Measurements from ENCODE around the gene CDK14. TPM values are rescaled to one million over a fixed set of nuclear protein-coding genes. Genes with fewer than 3 reads are reported as not detected.

The CDK14 gene
- polyA plus RNA-seq, 1 donor from 2014 or later: 25.1 TPM

DNA sequence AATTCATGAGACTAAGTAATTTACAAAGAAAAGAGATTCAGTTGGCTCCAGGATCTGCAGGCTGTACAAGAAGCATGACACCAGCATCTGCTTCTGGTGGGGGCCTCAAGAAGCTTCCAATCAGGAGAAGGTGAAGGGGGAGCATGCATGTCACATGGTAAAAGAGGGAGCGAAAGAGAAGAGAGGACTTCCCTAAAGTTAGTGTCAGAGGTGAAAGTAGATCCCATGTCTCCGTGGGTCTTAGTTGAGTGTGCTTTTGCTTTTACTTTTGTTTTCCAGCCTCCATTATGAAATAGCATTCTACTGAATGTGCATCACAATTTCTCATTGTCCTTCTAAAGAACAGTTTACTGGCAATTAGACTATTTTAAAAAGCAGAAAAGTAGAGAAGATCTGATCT lies 454.6 kb downstream of the CDK14 start:
- Histone ChIP-seq H3K9ac (ENCODE audit: low read length) (no peak overlapping the region), H2AFZ (ENCODE audit: low read depth, low read length) (no peak overlapping the region), H3K27ac (ENCODE audit: low read length) (no peak overlapping the region), H3K4me3 (ENCODE audit: low read length) (no peak overlapping the region), H3K36me3 (ENCODE audit: insufficient read depth, low read length) (no peaks in the 10 kb centered on the region), H3K9me2 (ENCODE audit: insufficient read depth, low read length) (no peaks in the 10 kb centered on the region), H3K27me3 (ENCODE audit: insufficient read depth, low read depth, low read length) (no peaks in the 10 kb centered on the region), H3F3A (ENCODE audit: insufficient read depth, low read length, poor library complexity, severe bottlenecking) (no peaks in the 10 kb centered on the region), H3K4me2 (ENCODE audit: low read length) (no peak overlapping the region), H4K20me1 (ENCODE audit: insufficient read depth) (no peaks in the 10 kb centered on the region), H3K79me2 (replicated peaks; ENCODE audit: insufficient read depth, low read length) (no peaks in the 10 kb centered on the region), H3K9me3 (ENCODE audit: low read length) (no peaks in the 10 kb centered on the region)
- TF ChIP-seq TAF1 (IDR thresholded peaks at IDR 0.05; ENCODE audit: low read depth) (no peak), RAD21 (conservative IDR thresholded peaks at IDR 0.05) (no peak)

DNA sequence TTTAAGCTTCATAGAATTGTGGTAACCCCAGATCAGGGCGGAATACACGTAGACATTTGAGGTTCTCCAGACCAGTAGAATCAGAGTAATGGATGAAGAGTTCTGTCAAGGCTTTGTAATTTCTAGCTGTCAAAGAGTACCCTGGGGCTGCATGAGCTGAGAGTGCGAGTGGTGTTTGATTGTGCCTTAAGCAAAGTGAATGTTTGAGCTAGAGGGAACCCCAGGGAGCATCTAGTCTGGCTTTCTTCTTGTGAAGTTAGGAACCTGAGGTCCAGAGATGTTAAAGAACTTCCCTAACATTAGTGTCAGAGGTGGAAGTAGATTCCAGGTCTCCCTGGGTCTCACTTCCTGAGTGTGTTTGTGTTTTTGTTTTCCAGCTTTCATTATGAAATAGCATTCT lies 455.8 kb downstream of the CDK14 start:
- Histone ChIP-seq H3K4me2 (ENCODE audit: low read length) (no peak overlapping the region), H2AFZ (ENCODE audit: low read depth, low read length) (no peak overlapping the region), H3K27ac (ENCODE audit: low read length) (no peak overlapping the region), H3K9me3 (ENCODE audit: low read length) (no peaks in the 10 kb centered on the region), H3K27me3 (ENCODE audit: insufficient read depth, low read depth, low read length) (no peaks in the 10 kb centered on the region), H3K36me3 (ENCODE audit: insufficient read depth, low read length) (no peaks in the 10 kb centered on the region), H3K9me2 (ENCODE audit: insufficient read depth, low read length) (no peaks in the 10 kb centered on the region), H3K79me2 (replicated peaks; ENCODE audit: insufficient read depth, low read length) (no peaks in the 10 kb centered on the region), H3K4me3 (ENCODE audit: low read length) (no peak overlapping the region), H3K9ac (ENCODE audit: low read length) (no peak overlapping the region), H4K20me1 (ENCODE audit: insufficient read depth) (no peaks in the 10 kb centered on the region), H3F3A (ENCODE audit: insufficient read depth, low read length, poor library complexity, severe bottlenecking) (no peaks in the 10 kb centered on the region)
- TF ChIP-seq MXI1 (conservative IDR thresholded peaks at IDR 0.05; ENCODE audit: poor library complexity, severe bottlenecking) (no peak), POLR2AphosphoS5 (IDR thresholded peaks at IDR 0.05) (no peak), EP300 (conservative IDR thresholded peaks at IDR 0.05; ENCODE audit: poor library complexity, severe bottlenecking) (no peak), SMC3 (conservative IDR thresholded peaks at IDR 0.05; ENCODE audit: poor library complexity) (no peak), EZH2 (IDR thresholded peaks at IDR 0.05; ENCODE audit: borderline replicate concordance, insufficient read depth, low read length, poor library complexity, severe bottlenecking) (no peak), RAD21 (conservative IDR thresholded peaks at IDR 0.05) (no peak), TAF1 (IDR thresholded peaks at IDR 0.05; ENCODE audit: low read depth) (no peak)
- TF ChIP-seq, protein P1, sequence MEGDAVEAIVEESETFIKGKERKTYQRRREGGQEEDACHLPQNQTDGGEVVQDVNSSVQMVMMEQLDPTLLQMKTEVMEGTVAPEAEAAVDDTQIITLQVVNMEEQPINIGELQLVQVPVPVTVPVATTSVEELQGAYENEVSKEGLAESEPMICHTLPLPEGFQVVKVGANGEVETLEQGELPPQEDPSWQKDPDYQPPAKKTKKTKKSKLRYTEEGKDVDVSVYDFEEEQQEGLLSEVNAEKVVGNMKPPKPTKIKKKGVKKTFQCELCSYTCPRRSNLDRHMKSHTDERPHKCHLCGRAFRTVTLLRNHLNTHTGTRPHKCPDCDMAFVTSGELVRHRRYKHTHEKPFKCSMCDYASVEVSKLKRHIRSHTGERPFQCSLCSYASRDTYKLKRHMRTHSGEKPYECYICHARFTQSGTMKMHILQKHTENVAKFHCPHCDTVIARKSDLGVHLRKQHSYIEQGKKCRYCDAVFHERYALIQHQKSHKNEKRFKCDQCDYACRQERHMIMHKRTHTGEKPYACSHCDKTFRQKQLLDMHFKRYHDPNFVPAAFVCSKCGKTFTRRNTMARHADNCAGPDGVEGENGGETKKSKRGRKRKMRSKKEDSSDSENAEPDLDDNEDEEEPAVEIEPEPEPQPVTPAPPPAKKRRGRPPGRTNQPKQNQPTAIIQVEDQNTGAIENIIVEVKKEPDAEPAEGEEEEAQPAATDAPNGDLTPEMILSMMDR (IDR thresholded peaks at IDR 0.05; ENCODE audit: poor library complexity, severe bottlenecking): no peak
- TF ChIP-seq, protein P2, sequence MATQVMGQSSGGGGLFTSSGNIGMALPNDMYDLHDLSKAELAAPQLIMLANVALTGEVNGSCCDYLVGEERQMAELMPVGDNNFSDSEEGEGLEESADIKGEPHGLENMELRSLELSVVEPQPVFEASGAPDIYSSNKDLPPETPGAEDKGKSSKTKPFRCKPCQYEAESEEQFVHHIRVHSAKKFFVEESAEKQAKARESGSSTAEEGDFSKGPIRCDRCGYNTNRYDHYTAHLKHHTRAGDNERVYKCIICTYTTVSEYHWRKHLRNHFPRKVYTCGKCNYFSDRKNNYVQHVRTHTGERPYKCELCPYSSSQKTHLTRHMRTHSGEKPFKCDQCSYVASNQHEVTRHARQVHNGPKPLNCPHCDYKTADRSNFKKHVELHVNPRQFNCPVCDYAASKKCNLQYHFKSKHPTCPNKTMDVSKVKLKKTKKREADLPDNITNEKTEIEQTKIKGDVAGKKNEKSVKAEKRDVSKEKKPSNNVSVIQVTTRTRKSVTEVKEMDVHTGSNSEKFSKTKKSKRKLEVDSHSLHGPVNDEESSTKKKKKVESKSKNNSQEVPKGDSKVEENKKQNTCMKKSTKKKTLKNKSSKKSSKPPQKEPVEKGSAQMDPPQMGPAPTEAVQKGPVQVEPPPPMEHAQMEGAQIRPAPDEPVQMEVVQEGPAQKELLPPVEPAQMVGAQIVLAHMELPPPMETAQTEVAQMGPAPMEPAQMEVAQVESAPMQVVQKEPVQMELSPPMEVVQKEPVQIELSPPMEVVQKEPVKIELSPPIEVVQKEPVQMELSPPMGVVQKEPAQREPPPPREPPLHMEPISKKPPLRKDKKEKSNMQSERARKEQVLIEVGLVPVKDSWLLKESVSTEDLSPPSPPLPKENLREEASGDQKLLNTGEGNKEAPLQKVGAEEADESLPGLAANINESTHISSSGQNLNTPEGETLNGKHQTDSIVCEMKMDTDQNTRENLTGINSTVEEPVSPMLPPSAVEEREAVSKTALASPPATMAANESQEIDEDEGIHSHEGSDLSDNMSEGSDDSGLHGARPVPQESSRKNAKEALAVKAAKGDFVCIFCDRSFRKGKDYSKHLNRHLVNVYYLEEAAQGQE (IDR thresholded peaks at IDR 0.05; ENCODE audit: borderline replicate concordance): no peak

DNA sequence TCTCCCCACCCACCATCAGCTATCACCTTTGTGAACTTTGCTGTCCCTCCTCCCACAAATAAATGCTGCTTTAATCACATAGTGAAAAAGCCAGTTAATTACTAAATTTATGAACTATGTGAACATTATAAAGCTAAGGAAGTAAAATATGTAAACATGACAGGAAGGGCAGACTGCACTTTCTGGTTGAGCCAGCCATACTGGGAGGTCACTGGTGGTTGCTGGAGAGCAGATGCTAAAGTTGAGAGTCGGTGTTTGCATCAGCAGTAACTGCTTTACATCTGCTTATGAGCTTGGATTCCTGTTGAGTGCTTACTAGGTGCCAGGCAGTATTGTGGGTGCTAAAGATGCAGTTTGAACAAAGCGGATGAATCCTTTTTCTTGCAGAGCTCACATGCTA lies 458.3 kb downstream of the CDK14 start:
- no peaks in the 10 kb centered on the region for H3K9me2 ChIP-seq (ENCODE audit: insufficient read depth, low read length)
- no peaks in the 10 kb centered on the region for H4K20me1 ChIP-seq (ENCODE audit: insufficient read depth)
- no peak overlapping the region for H3K4me2 ChIP-seq (ENCODE audit: low read length)
- no peak overlapping the region for H3K9ac ChIP-seq (ENCODE audit: low read length)
- no peak overlapping the region for H3K4me3 ChIP-seq (ENCODE audit: low read length)
- H3K79me2 ChIP-seq (replicated peaks; ENCODE audit: insufficient read depth, low read length): no peaks in the 10 kb centered on the region
- no peak overlapping the region for H3K27ac ChIP-seq (ENCODE audit: low read length)
- H3K9me3 ChIP-seq (ENCODE audit: low read length): no peaks in the 10 kb centered on the region
- no peak overlapping the region for H2AFZ ChIP-seq (ENCODE audit: low read depth, low read length)
- no peaks in the 10 kb centered on the region for H3F3A ChIP-seq (ENCODE audit: insufficient read depth, low read length, poor library complexity, severe bottlenecking)
- H3K36me3 ChIP-seq (ENCODE audit: insufficient read depth, low read length): no peaks in the 10 kb centered on the region
- H3K27me3 ChIP-seq (ENCODE audit: insufficient read depth, low read depth, low read length): no peaks in the 10 kb centered on the region
- TF ChIP-seq EZH2 (IDR thresholded peaks at IDR 0.05; ENCODE audit: borderline replicate concordance, insufficient read depth, low read length, poor library complexity, severe bottlenecking) (no peak), EP300 (conservative IDR thresholded peaks at IDR 0.05; ENCODE audit: poor library complexity, severe bottlenecking) (no peak)
